HL-60/S4 (cell line): Measurements from ENCODE around the gene FRZB.
"Not testable (repeated sequence)": the region's sequence is repeated elsewhere in the genome, so short reads cannot be mapped to it uniquely, and the experiment has no call there.

Source experiments
- in situ Hi-C: fragments of 300-500 bp; cut with MboI; formaldehyde crosslinking; loops from 2 replicates; pipeline ENCODE4 v1.14.3; 2022; ENCODE audit warnings: low sequenced_read_pairs

FRZB gene

GRCh38 chr2:182890773-182891378 lies 24.4 kb upstream of the FRZB start:
- in situ Hi-C loops = no loop called here

- in situ Hi-C loops = no loop called here
Measured at GRCh38 chr2:182890305-182890704, 23.9 kb upstream of the FRZB start.

GRCh38 chr2:182887753-182888415 lies 21.4 kb upstream of the FRZB start:
- in situ Hi-C loops = no loop called here

- in situ Hi-C loops = no loop called here
Measured at GRCh38 chr2:182887093-182887492, 20.7 kb upstream of the FRZB start.

- in situ Hi-C loops = no loop called here
Measured at GRCh38 chr2:182885771-182886170, 19.3 kb upstream of the FRZB start.

GRCh38 chr2:182883451-182883850 lies 17.0 kb upstream of the FRZB start:
- in situ Hi-C loops = no loop called here

GRCh38 chr2:182880100-182880499 lies 13.7 kb upstream of the FRZB start:
- in situ Hi-C loops = not testable (repeated sequence)

- in situ Hi-C loops = not testable (repeated sequence)
Measured at GRCh38 chr2:182876653-182877052, 10.2 kb upstream of the FRZB start.

GRCh38 chr2:182870227-182870626 lies 3.8 kb upstream of the FRZB start:
- in situ Hi-C loops = no loop called here

GRCh38 chr2:182868054-182868796 lies 1.8 kb upstream of the FRZB start:
- in situ Hi-C loops = no loop called here

GRCh38 chr2:182867426-182868053 lies 1.1 kb upstream of the FRZB start:
- in situ Hi-C loops = no loop called here

- in situ Hi-C loops = no loop called here
Measured at GRCh38 chr2:182866095-182866460, 359 bp downstream of the FRZB start.

- in situ Hi-C loops = no loop called here
Measured at GRCh38 chr2:182864949-182865570, 1.4 kb downstream of the FRZB start.

GRCh38 chr2:182863642-182864041 lies 2.8 kb downstream of the FRZB start:
- in situ Hi-C loops = no loop called here

- in situ Hi-C loops = no loop called here
Measured at GRCh38 chr2:182862091-182862490, 4.3 kb downstream of the FRZB start.

GRCh38 chr2:182860858-182861257 lies 5.6 kb downstream of the FRZB start:
- in situ Hi-C loops = no loop called here

GRCh38 chr2:182858671-182859070 lies 7.8 kb downstream of the FRZB start:
- in situ Hi-C loops = no loop called here

GRCh38 chr2:182855376-182855775 lies 11.1 kb downstream of the FRZB start:
- in situ Hi-C loops = no loop called here

GRCh38 chr2:182854375-182855105 lies 11.9 kb downstream of the FRZB start:
- in situ Hi-C loops = no loop called here

- in situ Hi-C loops = no loop called here
Measured at GRCh38 chr2:182852801-182853200, 13.6 kb downstream of the FRZB start.

GRCh38 chr2:182852090-182852489 lies 14.3 kb downstream of the FRZB start:
- in situ Hi-C loops = no loop called here
